Measurements from ENCODE around the gene RPS6KL1. TPM values are rescaled to one million over a fixed set of nuclear protein-coding genes. Genes with fewer than 3 reads are reported as not detected.

RPS6KL1 gene
- total RNA-seq, result 0.29 and 0.36 TPM in 2 replicates

- TF ChIP-seq CTCF (IDR thresholded peaks at IDR 0.05; ENCODE audit: extremely low read depth, low read depth, low read length), result no peak
- Histone ChIP-seq H3K4me2 (ENCODE audit: insufficient read depth, low read length) (peak within 1 kb of the TSS; percentile 79), H3K27ac (ENCODE audit: low read depth, low read length) (peak within 1 kb of the TSS; percentile 17), H3K4me1 (ENCODE audit: insufficient read depth, low read length) (peaks cover 11% of the 10 kb centered on the region), H2AFZ (ENCODE audit: low read length) (peak within 1 kb of the TSS; percentile 84), H3K79me2 (ENCODE audit: insufficient read depth, low read length) (no peaks in the 10 kb centered on the region), H3K36me3 (ENCODE audit: insufficient read depth, low read length) (no peaks in the 10 kb centered on the region), H3K4me3 (ENCODE audit: insufficient read depth, low read length) (peak within 1 kb of the TSS; percentile 77), H4K20me1 (ENCODE audit: insufficient read depth, low read length) (no peaks in the 10 kb centered on the region), H3K27me3 (ENCODE audit: insufficient read depth, low read length) (no peaks in the 10 kb centered on the region), H3K9me3 (ENCODE audit: low read depth, low read length) (no peaks in the 10 kb centered on the region)
- DNase-seq (ENCODE audit: insufficient read length, low spot score, missing footprints), result peak; percentile 99
Measured at GRCh38 chr14:74922752-74923401, at the start of gene RPS6KL1. TSS of gene RPS6KL1 (minus strand) at chr14:74923260. CDS start at chr14:74921541, 1,719 bp downstream.

- Histone ChIP-seq H3K27ac (ENCODE audit: low read depth, low read length) (no peak overlapping the region), H3K9me3 (ENCODE audit: low read depth, low read length) (no peaks in the 10 kb centered on the region), H3K27me3 (ENCODE audit: insufficient read depth, low read length) (no peaks in the 10 kb centered on the region), H4K20me1 (ENCODE audit: insufficient read depth, low read length) (no peaks in the 10 kb centered on the region), H3K4me1 (ENCODE audit: insufficient read depth, low read length) (peaks cover 15% of the 10 kb centered on the region), H3K79me2 (ENCODE audit: insufficient read depth, low read length) (no peaks in the 10 kb centered on the region), H3K4me2 (ENCODE audit: insufficient read depth, low read length) (no peak overlapping the region), H3K4me3 (ENCODE audit: insufficient read depth, low read length) (no peak overlapping the region), H2AFZ (ENCODE audit: low read length) (no peak overlapping the region), H3K36me3 (ENCODE audit: insufficient read depth, low read length) (no peaks in the 10 kb centered on the region)
- no peak for TF ChIP-seq CTCF (IDR thresholded peaks at IDR 0.05; ENCODE audit: extremely low read depth, low read depth, low read length)
- no peak for DNase-seq (ENCODE audit: insufficient read length, low spot score, missing footprints)
Measured at GRCh38 chr14:74968811-74969210, 45.8 kb upstream of the RPS6KL1 start.

GRCh38 chr14:74965486-74966153, 42.6 kb upstream of the RPS6KL1 start:
- Histone ChIP-seq H3K27ac (ENCODE audit: low read depth, low read length) (peak overlapping the region; percentile 67), H3K4me2 (ENCODE audit: insufficient read depth, low read length) (peak overlapping the region; percentile 29), H3K4me3 (ENCODE audit: insufficient read depth, low read length) (no peak overlapping the region), H3K4me1 (ENCODE audit: insufficient read depth, low read length) (peaks cover 15% of the 10 kb centered on the region), H3K27me3 (ENCODE audit: insufficient read depth, low read length) (no peaks in the 10 kb centered on the region), H4K20me1 (ENCODE audit: insufficient read depth, low read length) (no peaks in the 10 kb centered on the region), H2AFZ (ENCODE audit: low read length) (peak overlapping the region; percentile 41), H3K79me2 (ENCODE audit: insufficient read depth, low read length) (no peaks in the 10 kb centered on the region), H3K36me3 (ENCODE audit: insufficient read depth, low read length) (no peaks in the 10 kb centered on the region), H3K9me3 (ENCODE audit: low read depth, low read length) (no peaks in the 10 kb centered on the region)
- DNase-seq (ENCODE audit: insufficient read length, low spot score, missing footprints), result no peak
- no peak for TF ChIP-seq CTCF (IDR thresholded peaks at IDR 0.05; ENCODE audit: extremely low read depth, low read depth, low read length)

- Histone ChIP-seq H2AFZ (ENCODE audit: low read length) (peak overlapping the region; percentile 41), H3K36me3 (ENCODE audit: insufficient read depth, low read length) (no peaks in the 10 kb centered on the region), H3K27me3 (ENCODE audit: insufficient read depth, low read length) (no peaks in the 10 kb centered on the region), H3K4me1 (ENCODE audit: insufficient read depth, low read length) (peaks cover 15% of the 10 kb centered on the region), H3K27ac (ENCODE audit: low read depth, low read length) (peak overlapping the region; percentile 67), H3K4me2 (ENCODE audit: insufficient read depth, low read length) (peak overlapping the region; percentile 29), H3K79me2 (ENCODE audit: insufficient read depth, low read length) (no peaks in the 10 kb centered on the region), H4K20me1 (ENCODE audit: insufficient read depth, low read length) (no peaks in the 10 kb centered on the region), H3K9me3 (ENCODE audit: low read depth, low read length) (no peaks in the 10 kb centered on the region), H3K4me3 (ENCODE audit: insufficient read depth, low read length) (no peak overlapping the region)
- TF ChIP-seq CTCF (IDR thresholded peaks at IDR 0.05; ENCODE audit: extremely low read depth, low read depth, low read length), result no peak
- DNase-seq (ENCODE audit: insufficient read length, low spot score, missing footprints), result no peak
Measured at GRCh38 chr14:74964787-74965485, 41.9 kb upstream of the RPS6KL1 start.

All from osteoblast (primary cell).